ENCODE data around the gene MAGI2.

DNA sequence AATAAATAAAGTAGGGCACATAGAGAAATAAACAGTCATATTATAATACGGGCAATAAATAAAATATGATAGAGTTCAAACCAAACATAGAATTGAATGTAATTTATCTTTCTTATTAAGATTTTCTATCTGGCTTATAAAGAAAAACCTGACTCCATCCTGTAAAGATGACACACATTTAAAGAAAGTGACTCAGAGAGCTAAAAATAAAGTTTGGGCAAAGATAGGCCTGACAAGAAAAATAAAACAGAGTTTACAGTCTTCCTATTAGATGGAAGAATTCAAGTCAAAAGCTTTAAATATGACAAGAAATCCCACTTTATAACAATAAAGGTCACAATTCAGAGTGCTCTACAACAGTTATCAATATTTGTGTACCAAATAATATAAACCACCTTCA lies 1074.3 kb downstream of the MAGI2 start:
- no peak for TF ChIP-seq POLR2A (IDR thresholded peaks at IDR 0.05; ENCODE audit: low read length)
- TF ChIP-seq GATA1 (IDR thresholded peaks at IDR 0.05; ENCODE audit: low read depth, low read length): no peak
